Activated CD8-positive, alpha-beta memory T cell treated with anti-CD3 and anti-CD28 coated beads for 48 hours (primary cell): ENCODE results near the gene AAGAB.
A peak's percentile ranks its signal among the peaks of the same experiment; 100 is the strongest.
"Not testable (repeated sequence)": the region's sequence is repeated elsewhere in the genome, so short reads cannot be mapped to it uniquely, and the experiment has no call there.

ENCODE experiments used
- DNase-seq, 3 experiments: peaks; one replicate each; pipeline ENCODE4 v3.0.0-alpha.2; 2020; ENCODE audit warnings: low read depth in 2 of 3, low spot score in 2 of 3

Gene AAGAB

GRCh38 chr15:67174446-67174845, 80.0 kb downstream of the AAGAB start:
- DNase-seq = no peak

GRCh38 chr15:67173786-67174185, 80.7 kb downstream of the AAGAB start:
- no peak for DNase-seq

GRCh38 chr15:67173005-67173404, 81.5 kb downstream of the AAGAB start:
- no peak for DNase-seq

- peak in 1 of 3 experiments; percentile 38 for DNase-seq
Observed at GRCh38 chr15:67172172-67172571, 82.3 kb downstream of the AAGAB start.

- DNase-seq = no peak
Observed at GRCh38 chr15:67171471-67171870, 83.0 kb downstream of the AAGAB start.

GRCh38 chr15:67170143-67170925, 84.1 kb downstream of the AAGAB start:
- no peak for DNase-seq

GRCh38 chr15:67168694-67169093, 85.8 kb downstream of the AAGAB start:
- no peak for DNase-seq

GRCh38 chr15:67167091-67167490, 87.4 kb downstream of the AAGAB start:
- DNase-seq = no peak

GRCh38 chr15:67166280-67167009, 88.0 kb downstream of the AAGAB start:
- DNase-seq = no peak

GRCh38 chr15:67165254-67166253, 88.9 kb downstream of the AAGAB start:
- DNase-seq = no peak

GRCh38 chr15:67164811-67165253, 89.6 kb downstream of the AAGAB start:
- DNase-seq = no peak

GRCh38 chr15:67164401-67164791, 90.1 kb downstream of the AAGAB start:
- DNase-seq = no peak

- no peak for DNase-seq
Observed at GRCh38 chr15:67163180-67163579, 91.3 kb downstream of the AAGAB start.

- no peak for DNase-seq
Observed at GRCh38 chr15:67161881-67162280, 92.6 kb downstream of the AAGAB start.

- no peak for DNase-seq
Observed at GRCh38 chr15:67161412-67161811, 93.0 kb downstream of the AAGAB start.

GRCh38 chr15:67158367-67158766, 96.1 kb downstream of the AAGAB start:
- DNase-seq = no peak

- no peak for DNase-seq
Observed at GRCh38 chr15:67157521-67158252, 96.8 kb downstream of the AAGAB start.

GRCh38 chr15:67156834-67157233, 97.6 kb downstream of the AAGAB start:
- DNase-seq = no peak

- no peak for DNase-seq
Observed at GRCh38 chr15:67156426-67156825, 98.0 kb downstream of the AAGAB start.

- no peak for DNase-seq
Observed at GRCh38 chr15:67154249-67154648, 100.2 kb downstream of the AAGAB start.

GRCh38 chr15:67153044-67153443, 101.4 kb downstream of the AAGAB start:
- not testable (repeated sequence) for DNase-seq
